ENCODE measurements around the gene PISD. TPM values are rescaled to one million over a fixed set of nuclear protein-coding genes. Genes with fewer than 3 reads are reported as not detected.

The PISD gene
- total RNA-seq, 2 donors from 2014 or later: 39.1 to 43.4 TPM

- H3K4me3 Mint-ChIP-seq: no peak overlapping the region
- H3K27me3 ChIP-seq (ENCODE audit: control insufficient read depth, insufficient read depth, low read length, poor library complexity, severe bottlenecking): no peaks in the 10 kb centered on the region
- no peaks in the 10 kb centered on the region for H3K27me3 Mint-ChIP-seq (ENCODE audit: insufficient read depth)
- no peaks in the 10 kb centered on the region for H3K9me3 Mint-ChIP-seq
- no peak for TF ChIP-seq CTCF (conservative IDR thresholded peaks at IDR 0.05)
- no peak for DNase-seq
- peaks cover 3% of the 10 kb centered on the region for H3K4me1 Mint-ChIP-seq
- H3K36me3 Mint-ChIP-seq (ENCODE audit: low read depth): peaks cover 31% of the 10 kb centered on the region
- H3K9ac ChIP-seq (ENCODE audit: extremely low read depth, low read length, poor library complexity, severe bottlenecking): no peak overlapping the region
- no peaks in the 10 kb centered on the region for H3K4me1 ChIP-seq (ENCODE audit: control insufficient read depth, insufficient read depth, low read length)
- H3K27ac ChIP-seq (ENCODE audit: low read depth, low read length): no peak overlapping the region
- peaks cover 37% of the 10 kb centered on the region for H3K36me3 ChIP-seq (ENCODE audit: control insufficient read depth, insufficient read depth, low read length)
- 94 to 100% methylated on average over 4 to 14 of the region's 14 CpGs for WGBS, 2 experiments (ENCODE audit: insufficient coverage in 1 of 2, insufficient read length in 1 of 2)
- H3K9me3 ChIP-seq (ENCODE audit: control insufficient read depth, low read length): no peaks in the 10 kb centered on the region
- peak overlapping the region; percentile 21 for H3K27ac Mint-ChIP-seq
- no peak overlapping the region for H3K4me3 ChIP-seq (ENCODE audit: low read length)
These were observed 42.3 kb downstream of the PISD start for GRCh38 chr22:31619611-31620300.

GRCh38 chr22:31618471-31619176 is 43.4 kb downstream of the PISD start:
- Histone ChIP-seq H3K27ac (ENCODE audit: low read depth, low read length) (peak overlapping the region; percentile 44), H3K4me1 (ENCODE audit: control insufficient read depth, insufficient read depth, low read length) (no peaks in the 10 kb centered on the region), H3K4me3 (ENCODE audit: low read length) (no peak overlapping the region), H3K27me3 (ENCODE audit: control insufficient read depth, insufficient read depth, low read length, poor library complexity, severe bottlenecking) (no peaks in the 10 kb centered on the region), H3K9me3 (ENCODE audit: control insufficient read depth, low read length) (no peaks in the 10 kb centered on the region), H3K9ac (ENCODE audit: extremely low read depth, low read length, poor library complexity, severe bottlenecking) (no peak overlapping the region), H3K36me3 (ENCODE audit: control insufficient read depth, insufficient read depth, low read length) (peaks cover 37% of the 10 kb centered on the region)
- Mint-ChIP-seq H3K27ac (no peak overlapping the region), H3K4me1 (no peaks in the 10 kb centered on the region), H3K27me3 (ENCODE audit: insufficient read depth) (no peaks in the 10 kb centered on the region), H3K4me3 (no peak overlapping the region), H3K36me3 (ENCODE audit: low read depth) (peaks cover 31% of the 10 kb centered on the region), H3K9me3 (no peaks in the 10 kb centered on the region)
- peak; percentile 33 for TF ChIP-seq CTCF (conservative IDR thresholded peaks at IDR 0.05)
- WGBS, 2 experiments (ENCODE audit: insufficient coverage in 1 of 2, insufficient read length in 1 of 2): 88 to 89% methylated on average over 3 to 5 of the region's 5 CpGs
- DNase-seq: no peak

GRCh38 chr22:31618057-31618456 is 44.0 kb downstream of the PISD start:
- peaks cover 37% of the 10 kb centered on the region for H3K36me3 ChIP-seq (ENCODE audit: control insufficient read depth, insufficient read depth, low read length)
- no peaks in the 10 kb centered on the region for H3K9me3 Mint-ChIP-seq
- H3K4me1 ChIP-seq (ENCODE audit: control insufficient read depth, insufficient read depth, low read length): no peaks in the 10 kb centered on the region
- H3K4me3 Mint-ChIP-seq: no peak overlapping the region
- TF ChIP-seq CTCF (conservative IDR thresholded peaks at IDR 0.05): no peak
- no peak overlapping the region for H3K27ac ChIP-seq (ENCODE audit: low read depth, low read length)
- H3K27ac Mint-ChIP-seq: no peak overlapping the region
- H3K27me3 Mint-ChIP-seq (ENCODE audit: insufficient read depth): no peaks in the 10 kb centered on the region
- WGBS, 2 experiments (ENCODE audit: insufficient coverage in 1 of 2, insufficient read length in 1 of 2): 95 to 97% methylated on average over 13 to 17 of the region's 17 CpGs
- peaks cover 31% of the 10 kb centered on the region for H3K36me3 Mint-ChIP-seq (ENCODE audit: low read depth)
- no peak overlapping the region for H3K4me3 ChIP-seq (ENCODE audit: low read length)
- no peaks in the 10 kb centered on the region for H3K27me3 ChIP-seq (ENCODE audit: control insufficient read depth, insufficient read depth, low read length, poor library complexity, severe bottlenecking)
- H3K4me1 Mint-ChIP-seq: no peaks in the 10 kb centered on the region
- H3K9ac ChIP-seq (ENCODE audit: extremely low read depth, low read length, poor library complexity, severe bottlenecking): no peak overlapping the region
- peak; percentile 48 for DNase-seq
- no peaks in the 10 kb centered on the region for H3K9me3 ChIP-seq (ENCODE audit: control insufficient read depth, low read length)
